Activated CD8-positive, alpha-beta memory T cell treated with anti-CD3 and anti-CD28 coated beads for 48 hours (primary cell): ENCODE data around the gene TMEM184A.

ENCODE experiments used
- DNase-seq, 3 experiments: peaks; one replicate each; pipeline ENCODE4 v3.0.0-alpha.2; 2020; ENCODE audit warnings: low read depth in 2 of 3, low spot score in 2 of 3

The TMEM184A gene

DNA sequence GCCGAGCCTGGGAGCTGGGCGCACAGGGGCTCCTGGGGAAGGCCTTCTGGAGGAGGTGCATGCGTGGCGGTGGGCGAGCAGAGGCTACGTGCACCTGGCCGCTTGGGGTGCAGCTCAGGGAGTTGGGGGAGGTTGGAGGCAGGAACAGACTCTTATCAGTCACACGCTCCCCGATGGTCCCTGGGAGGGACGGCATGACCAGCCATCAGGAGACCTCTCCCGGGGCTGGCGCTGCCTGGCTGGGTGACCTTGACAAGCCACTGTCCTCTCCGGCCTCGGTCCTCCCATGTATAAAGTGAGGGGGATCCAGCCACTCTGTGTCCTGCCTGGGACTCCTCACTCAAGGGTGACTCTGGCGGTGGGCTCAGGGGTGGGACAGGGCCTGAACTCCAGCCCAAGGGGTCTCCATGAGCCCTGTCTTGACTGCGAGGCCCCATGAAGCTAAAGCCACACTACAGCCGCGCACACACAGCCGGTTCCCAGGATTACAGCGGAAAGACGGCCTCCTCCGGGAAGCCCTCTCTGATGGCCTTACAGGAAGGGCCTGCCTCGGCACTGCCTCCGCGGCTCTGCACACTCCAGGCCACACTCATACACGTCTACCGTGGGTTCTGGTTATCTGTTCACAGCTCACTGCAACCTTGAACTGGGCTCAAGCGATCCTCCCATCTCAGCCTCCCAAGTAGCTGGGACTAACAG lies 2.3 kb downstream of the TMEM184A start:
- no peak for DNase-seq

DNA sequence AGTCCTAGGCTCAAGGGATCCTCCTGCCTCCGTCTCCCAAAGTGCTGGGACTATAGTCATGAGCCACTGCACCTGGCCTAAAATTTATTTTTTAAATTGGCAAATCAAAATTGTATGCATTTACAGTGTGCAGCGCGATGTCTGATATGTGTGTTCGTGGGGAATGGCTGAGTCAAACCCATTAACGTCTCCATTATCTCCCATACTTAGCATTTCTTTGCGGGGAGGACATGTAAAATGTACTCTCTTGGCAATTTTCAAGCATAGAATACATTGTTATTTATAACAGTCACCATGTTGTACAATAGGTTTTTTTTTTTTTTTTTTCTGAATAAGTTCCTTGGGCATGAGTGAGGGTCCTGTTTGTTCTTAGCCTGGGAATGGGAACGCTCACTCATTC lies 3.8 kb downstream of the TMEM184A start:
- DNase-seq = no peak

- no peak for DNase-seq
Observed at GRCh38 chr7:1550846-1551155, 5.2 kb downstream of the TMEM184A start.

GRCh38 chr7:1550005-1550845 lies 5.8 kb downstream of the TMEM184A start:
- DNase-seq = no peak

DNA sequence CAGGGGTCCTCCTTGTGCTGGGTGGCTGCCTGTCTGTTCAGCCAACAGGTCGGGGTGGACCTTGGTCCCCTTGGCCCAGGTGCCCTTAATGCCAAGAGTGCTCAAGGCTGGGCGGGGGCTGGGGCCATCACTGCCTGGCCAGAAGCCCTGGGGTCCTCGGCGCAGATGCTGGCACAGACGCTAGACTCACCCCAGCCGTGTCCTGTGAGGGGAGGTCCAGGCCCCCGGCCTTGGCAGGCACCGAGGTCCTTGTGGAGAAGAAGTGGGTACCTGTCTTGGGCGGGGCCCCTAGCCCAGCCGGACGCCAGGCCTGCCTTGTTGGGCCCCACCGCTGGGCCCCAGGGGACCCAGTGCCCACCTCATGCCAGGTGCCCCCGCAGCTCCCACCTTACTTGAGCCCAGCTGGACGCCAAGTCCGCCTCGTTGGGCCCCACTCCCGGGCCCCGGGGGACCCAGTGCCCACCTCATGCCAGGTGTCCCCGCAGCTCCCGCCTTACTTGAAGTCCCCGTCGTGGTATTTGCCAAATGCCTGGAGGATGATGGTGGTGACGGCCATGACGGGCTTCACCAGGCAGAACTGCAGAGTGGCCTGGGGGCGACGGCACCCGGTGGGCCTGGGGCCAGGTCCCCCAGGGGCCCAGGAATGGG lies 6.5 kb downstream of the TMEM184A start:
- no peak for DNase-seq

DNA sequence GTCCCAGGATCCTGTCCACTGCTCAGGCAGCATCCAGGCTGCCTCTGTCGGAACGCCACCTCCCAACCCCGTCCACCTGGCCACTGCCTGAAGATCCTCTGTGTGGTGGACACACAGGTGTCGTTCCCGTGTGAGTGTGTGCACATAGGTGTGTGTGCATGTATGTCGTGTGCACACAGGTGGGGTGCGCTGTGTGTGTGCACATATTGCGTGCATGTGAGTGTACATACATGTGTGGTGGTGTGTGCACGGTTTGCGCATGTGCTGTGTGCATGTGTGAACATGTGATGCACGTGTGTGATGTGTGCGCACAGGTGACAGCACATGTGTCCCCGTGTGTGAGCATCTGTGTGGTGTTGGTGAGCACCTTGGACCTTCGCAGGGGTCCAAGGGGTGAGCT lies 7.1 kb downstream of the TMEM184A start:
- no peak for DNase-seq

GRCh38 chr7:1548438-1548831 lies 7.6 kb downstream of the TMEM184A start:
- DNase-seq = no peak

GRCh38 chr7:1547777-1548437 lies 8.1 kb downstream of the TMEM184A start:
- no peak for DNase-seq

GRCh38 chr7:1546909-1547776 lies 8.9 kb downstream of the TMEM184A start:
- DNase-seq = no peak

DNA sequence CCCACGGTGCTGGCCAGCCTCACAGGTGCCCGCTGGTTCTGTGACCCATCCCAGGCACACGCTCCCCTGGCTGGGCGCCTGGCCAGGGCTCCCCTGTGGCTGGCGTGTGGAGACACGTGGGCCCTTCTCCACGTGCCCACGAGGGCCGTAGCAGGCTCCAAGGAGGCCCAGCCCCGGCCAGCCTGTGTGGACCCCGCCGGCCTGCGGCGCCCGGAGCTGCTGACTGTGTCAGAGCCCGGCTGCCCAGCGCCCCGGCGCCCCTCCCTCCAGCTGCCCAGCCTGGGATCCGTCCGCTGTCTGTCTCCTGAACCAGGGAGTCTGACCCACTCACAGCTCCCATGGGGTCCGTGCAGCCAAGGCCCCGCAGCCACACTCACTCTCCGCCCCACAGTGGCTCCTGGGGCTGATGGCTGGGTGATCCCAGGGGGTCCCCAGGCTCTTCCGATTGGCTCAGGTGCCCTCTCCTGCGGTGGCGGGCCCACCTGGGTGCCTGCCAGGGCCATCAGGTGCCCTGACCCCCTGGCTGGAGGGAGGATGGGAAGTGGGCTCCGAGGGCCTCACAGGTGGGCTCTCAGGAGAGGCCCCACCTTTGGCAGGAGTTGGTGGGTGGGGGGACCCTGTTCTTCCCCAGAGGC lies 9.6 kb downstream of the TMEM184A start:
- DNase-seq = no peak

- DNase-seq = no peak
Observed at GRCh38 chr7:1545417-1546246, 10.4 kb downstream of the TMEM184A start.

DNA sequence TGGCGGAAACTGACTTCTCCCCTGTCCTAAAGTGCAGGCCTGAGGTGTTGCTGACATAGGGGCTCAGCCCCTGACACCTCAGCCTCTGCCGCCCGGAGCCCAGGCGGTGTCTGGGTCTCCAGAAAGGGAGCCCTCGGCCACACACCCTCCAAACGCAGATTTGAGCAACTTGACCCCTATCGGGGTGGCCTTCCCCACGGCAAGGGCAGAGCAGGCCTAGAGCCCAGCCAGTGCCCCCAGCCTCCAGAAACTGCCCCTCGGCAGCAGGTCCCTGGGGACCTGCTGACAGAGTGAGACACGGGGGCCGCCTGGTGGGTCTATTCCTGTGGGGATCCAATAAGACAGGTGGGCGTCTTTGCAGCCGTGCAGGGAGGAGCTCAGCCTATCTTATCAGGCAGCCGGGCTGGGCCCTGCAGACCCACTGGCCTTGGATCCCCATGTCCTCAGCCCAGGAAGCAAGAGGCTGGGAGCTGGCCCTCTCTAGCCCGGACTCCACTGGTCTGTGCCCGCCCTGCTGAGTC lies 11.0 kb downstream of the TMEM184A start:
- no peak for DNase-seq

DNA sequence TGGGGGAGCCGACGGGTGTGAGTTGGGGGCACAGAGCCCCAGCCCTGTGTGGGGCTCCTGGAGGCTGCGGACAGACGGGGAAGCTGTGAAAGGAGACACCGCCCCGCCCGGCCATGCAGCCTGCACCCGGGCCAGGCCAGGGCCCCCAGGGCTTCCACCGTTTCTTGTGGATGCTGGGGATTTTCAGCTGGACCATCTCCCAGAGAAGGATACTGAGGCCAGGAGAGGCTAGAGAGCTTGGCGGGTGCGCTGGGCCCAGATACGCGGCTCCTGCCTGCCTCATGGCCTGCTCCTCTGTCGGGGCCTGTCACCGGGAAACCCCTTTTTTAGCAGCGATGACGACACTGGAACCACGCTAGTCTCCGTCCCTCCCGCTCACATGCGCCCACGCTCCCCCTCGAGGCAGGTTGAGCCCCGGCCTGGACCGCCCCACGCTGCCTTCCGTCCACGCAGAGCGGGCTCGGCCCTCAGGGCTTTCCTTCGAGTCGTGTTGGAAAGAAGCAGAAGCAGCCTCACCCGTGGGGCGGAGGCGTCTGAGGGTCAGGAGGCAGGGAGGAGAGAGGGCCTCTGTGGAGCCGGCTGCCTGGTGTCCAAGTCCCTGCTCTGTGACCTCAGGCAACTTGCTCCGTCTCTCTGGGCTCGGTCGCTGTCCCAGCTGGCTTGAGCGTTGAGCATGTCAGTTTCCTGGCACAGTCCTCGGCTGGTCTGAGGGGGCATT lies 11.7 kb downstream of the TMEM184A start:
- no peak for DNase-seq

- DNase-seq = no peak
Observed at GRCh38 chr7:1543826-1544177, 12.2 kb downstream of the TMEM184A start.

DNA sequence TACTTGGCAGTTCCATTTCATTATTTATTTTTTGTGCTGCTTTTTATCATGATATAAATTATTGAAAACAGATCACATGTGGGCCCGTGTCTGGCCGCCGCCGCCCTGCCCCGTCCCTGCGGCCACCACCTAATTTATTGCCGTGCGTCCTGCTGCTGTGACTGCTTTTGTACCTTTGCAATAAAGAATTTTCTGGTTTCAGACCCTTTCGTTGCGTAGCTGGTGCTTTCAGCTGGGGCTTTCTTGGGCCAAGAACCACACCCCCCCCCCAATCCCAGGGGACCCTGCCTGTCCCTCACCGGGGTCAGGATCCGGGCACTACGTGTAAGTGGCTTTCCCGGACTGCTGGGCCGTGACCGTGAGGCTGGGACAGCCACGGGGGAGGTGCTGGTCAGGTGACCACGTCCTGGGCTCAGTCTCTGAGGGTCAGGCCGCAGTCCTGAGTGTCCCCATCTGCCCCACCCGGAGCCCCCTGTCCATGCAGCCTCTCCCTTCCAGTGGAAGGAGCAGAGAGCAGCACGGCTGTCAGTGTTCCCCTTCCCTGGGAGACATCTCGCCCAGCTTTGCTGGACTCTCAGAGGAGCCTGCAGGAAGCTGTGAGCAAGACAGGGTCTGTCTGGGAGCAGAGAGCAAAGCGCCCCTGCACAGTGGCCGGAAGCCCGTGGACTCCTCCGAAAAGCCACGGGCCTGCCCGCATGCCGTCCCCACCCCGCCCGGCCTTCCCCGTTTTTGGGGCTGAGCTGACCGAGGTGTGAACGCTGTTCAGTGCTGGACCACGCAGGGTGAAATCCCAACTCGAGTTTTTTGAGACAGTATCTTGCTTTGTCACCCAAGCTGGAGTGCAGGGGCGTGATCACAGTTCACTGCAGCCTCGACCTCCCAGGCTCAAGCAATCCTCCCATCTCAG lies 12.9 kb downstream of the TMEM184A start:
- no peak for DNase-seq

DNA sequence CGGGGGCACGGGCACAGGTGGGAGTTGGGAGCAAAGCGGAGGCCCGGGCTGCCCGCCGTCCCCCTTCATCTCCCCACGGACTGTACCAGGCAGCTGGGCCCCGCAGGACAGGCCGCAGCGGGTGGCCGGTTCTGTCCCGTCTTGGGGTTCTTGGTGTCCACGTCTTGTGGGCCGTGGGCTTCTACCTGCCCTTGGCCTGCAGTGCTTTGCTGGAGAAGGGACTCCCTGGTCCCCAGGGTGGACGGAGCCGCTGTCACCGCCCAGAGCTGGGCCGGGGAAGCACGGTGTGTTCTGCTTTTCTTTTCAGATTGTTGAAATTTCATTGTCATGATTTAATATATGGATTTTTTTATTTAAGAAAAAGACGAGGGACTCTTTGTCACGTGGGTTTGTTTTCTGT lies 13.7 kb downstream of the TMEM184A start:
- DNase-seq = no peak

DNA sequence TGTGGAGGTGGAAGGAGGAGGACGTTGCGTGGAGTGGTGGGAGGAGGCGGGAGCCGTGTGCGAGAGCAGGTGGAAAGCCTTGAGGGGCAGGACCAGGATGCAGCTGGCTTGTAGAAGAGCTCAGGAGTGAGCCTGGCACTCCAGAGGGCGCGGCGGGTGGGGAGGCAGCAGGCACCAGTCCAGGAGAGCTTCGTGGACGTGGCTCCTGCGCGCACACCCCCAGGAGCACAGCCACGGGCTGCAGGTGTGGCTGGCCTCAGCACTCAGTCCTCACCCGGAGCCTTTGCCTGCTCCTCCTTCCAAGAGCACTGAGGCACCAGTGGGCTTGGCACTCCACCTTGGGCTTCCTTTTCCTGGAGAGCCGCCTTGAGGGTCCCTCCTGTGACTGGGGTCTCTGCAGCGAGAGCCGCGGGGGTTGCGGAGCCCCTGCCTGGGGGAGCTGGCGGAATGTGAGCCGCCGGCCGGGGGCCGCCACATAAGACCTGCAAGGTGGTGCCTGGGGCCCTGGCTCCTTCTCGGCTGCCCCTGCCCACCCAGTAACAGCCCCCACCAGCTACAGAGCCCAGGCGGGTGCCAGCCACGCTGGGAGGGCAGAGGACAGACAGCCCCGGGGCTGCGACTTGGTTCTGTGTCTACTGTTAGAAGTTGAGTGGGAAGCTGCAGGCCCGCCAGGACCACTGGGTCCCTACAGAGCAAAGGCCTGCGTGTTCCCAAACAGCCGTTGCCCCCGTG lies 14.4 kb downstream of the TMEM184A start:
- DNase-seq = no peak
